Mucosa of stomach (tissue), 1 donor: ENCODE data around the gene CBX8.
"Not testable (repeated sequence)": the region's sequence is repeated elsewhere in the genome, so short reads cannot be mapped to it uniquely, and the experiment has no call there.

Experiments
- H3K27me3 ChIP-seq: one replicate; pipeline ENCODE4 v1.7.0; 2013; ENCODE audit warnings: mild to moderate bottlenecking, low read length; ENCODE audit not compliant: control insufficient read depth, insufficient read depth
- H3K36me3 ChIP-seq: one replicate; pipeline ENCODE4 v1.7.0; 2013; ENCODE audit warnings: low read length; ENCODE audit not compliant: control insufficient read depth, insufficient read depth
- H3K4me1 ChIP-seq: one replicate; pipeline ENCODE4 v1.7.0; 2013; ENCODE audit warnings: mild to moderate bottlenecking, low read length; ENCODE audit not compliant: control insufficient read depth, insufficient read depth
- H3K4me3 ChIP-seq: one replicate; pipeline ENCODE4 v1.7.0; 2013; ENCODE audit warnings: low read length
- H3K9ac ChIP-seq: one replicate; pipeline ENCODE4 v1.7.0; 2013; ENCODE audit warnings: mild to moderate bottlenecking, low read length, moderate library complexity
- H3K9me3 ChIP-seq: one replicate; pipeline ENCODE4 v1.7.0; 2013; ENCODE audit warnings: mild to moderate bottlenecking, low read length, moderate library complexity; ENCODE audit not compliant: control insufficient read depth
- donor health status: Pancreatic carcinoma.

CBX8 gene

DNA sequence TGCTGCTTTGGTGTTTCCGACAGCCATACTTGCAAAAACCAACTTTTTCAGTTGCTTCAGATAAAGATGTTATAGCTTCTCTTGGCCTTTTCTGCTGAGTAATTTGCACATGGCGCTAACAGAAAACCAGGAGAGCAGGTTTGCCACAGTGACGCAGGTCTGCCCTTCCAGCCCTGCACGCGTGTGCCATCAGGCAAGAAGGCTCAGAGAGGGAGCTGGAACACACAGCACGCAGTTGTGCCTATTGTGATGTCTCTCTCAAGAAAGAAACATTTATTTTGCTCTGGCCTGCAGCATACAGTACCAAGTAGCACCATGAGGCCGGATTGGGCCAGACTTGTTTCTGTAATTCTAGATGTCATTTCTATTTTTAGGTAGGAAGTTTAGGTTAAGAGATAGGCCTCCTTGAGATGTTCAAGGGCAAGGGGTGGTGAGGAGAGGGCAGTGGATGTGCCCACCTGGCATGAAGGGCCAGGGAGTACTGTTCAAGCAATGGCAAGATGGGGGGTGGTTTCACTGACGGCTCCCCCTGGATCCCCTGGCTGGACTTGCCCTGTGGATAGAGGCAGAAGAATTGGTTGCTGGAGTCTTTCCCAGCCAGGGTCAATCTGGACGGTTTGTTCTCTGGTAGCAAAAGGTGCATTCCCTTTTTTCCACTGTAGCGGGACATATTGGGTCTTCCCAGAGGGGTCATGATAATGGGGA, 17.1 kb downstream of the CBX8 start:
- Histone ChIP-seq H3K27me3 (peaks cover 59% of the 10 kb centered on the region), H3K4me3 (no peak overlapping the region), H3K4me1 (peaks cover 16% of the 10 kb centered on the region), H3K9ac (no peak overlapping the region), H3K9me3 (no peaks in the 10 kb centered on the region), H3K36me3 (no peaks in the 10 kb centered on the region)

DNA sequence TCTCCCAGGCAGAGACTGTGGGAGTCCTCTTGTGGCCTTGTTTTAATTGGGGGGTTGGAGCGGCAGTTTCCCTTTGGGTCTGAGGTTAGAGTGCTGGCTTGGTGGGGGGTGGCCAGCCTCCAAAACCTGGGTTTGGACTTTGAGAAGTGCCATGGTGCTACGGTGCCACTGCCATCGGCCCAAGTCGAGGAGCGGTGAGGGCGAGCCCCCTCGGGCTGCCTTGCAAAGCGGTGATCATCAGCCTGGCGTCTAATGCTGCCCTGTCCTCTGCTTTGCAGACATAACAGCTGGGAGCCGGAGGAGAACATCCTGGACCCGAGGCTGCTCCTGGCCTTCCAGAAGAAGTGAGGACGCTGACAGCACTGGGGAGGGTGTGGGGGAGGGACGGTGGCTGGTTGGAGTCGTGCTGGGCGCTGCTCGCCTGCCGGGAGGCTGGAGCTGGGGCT, 17.8 kb downstream of the CBX8 start:
- H3K4me1 ChIP-seq = peaks cover 16% of the 10 kb centered on the region
- no peaks in the 10 kb centered on the region for H3K9me3 ChIP-seq
- no peaks in the 10 kb centered on the region for H3K36me3 ChIP-seq
- H3K9ac ChIP-seq = no peak overlapping the region
- H3K4me3 ChIP-seq = no peak overlapping the region
- H3K27me3 ChIP-seq = peaks cover 63% of the 10 kb centered on the region

DNA sequence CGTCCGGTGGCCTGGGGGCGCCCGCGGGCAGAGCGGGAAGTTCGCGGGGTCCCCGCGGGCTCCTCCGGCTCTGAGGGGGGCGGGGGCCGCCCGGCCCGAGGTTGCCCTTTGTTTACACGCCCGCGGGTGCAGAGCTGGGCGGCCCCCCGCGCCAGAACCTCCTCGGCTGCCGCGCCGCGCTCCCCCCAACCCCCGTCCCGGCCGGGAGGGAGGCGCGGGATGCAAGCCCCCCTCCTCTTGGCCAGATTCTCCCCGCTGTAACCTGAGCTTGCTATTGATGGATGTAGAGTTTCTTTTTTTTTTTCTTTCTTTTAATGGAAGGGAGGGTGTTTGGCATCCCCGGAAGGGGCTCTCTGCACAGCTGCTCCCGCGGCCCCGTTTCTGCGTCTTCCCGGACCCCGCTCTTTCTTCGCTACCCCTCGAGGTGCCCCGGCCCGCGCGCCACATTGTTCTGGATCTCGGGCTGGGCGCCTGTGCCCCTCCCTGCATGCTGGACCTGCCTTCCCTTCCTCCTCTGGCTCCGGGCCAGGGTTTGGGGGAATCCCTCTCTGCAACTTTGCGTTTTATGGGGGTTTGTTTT, 18.3 kb downstream of the CBX8 start:
- Histone ChIP-seq H3K27me3 (peaks cover 66% of the 10 kb centered on the region), H3K4me1 (peaks cover 16% of the 10 kb centered on the region), H3K9ac (no peak overlapping the region), H3K36me3 (no peaks in the 10 kb centered on the region), H3K9me3 (no peaks in the 10 kb centered on the region), H3K4me3 (no peak overlapping the region)

DNA sequence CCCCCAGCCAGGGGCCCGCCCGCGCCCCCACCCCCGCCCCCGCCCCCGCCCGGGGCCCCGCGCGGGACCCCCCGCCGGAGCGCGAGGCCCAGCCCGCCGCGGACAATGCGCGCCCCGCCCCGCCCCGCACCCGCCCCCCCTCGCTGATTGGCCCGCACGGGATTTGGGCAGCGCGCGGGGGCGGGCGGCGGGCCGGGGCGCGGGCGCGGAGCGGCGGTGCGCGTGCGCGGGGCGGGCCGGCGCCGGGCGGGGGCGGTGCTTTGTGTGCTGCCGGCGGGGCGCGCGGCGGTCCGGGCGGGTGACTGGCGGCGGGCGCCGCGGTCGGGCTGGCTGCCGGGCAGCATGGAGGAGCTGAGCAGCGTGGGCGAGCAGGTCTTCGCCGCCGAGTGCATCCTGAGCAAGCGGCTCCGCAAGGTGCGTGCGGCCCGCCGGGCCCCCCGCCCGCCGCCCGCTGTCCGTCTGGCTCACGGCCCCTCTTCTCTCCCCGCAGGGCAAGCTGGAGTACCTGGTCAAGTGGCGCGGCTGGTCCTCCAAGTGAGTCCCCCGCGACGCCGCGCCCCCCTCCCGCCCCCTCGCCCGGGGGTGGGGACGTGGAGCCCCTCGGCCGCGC, 18.9 kb downstream of the CBX8 start, which contains the start of gene CBX2:
Gene CBX2 (plus strand): TSS at position 255 of the 610 bp plus-strand sequence. CDS start 88 bp downstream, at position 343.
- Histone ChIP-seq H3K9me3 (no peaks in the 10 kb centered on the region), H3K9ac (no peak within 1 kb of the TSS), H3K27me3 (peaks cover 72% of the 10 kb centered on the region)

DNA sequence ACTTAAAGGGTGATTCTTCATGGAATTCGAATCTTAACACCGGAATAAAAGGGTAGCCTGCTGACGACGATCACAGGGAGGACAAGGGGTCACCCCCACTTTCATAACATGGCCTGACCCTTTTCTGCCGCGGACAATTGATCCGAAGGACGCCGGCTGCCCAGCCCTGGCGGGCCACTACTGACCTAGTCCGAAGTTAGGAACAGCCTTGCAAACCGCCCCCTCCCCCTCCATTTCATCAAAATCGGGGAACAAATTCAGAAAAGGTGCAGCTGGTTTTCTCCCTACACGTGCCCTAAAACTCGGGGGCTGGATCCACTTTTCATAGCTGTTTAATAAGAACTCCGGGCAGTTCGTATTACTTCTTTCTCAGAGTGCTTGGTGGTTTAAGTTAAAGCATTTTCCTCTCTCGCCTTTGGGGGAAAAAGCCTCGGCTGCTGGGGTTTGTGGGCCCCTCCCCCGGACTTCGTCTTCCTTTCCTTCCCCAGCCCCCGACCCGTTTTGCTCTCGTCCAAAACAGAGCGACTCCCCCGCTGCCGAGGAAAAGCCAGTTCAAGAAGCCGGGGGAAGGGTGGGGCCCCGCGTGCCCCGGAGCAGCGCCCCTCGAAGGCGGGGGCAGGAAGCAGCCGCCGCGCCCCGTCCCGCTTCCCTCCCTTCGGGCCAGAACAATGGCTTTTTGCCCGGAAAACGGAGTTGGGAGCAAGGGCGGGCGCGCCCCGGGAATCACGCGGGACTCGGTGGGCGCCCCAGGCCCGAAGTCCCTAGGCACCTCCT, 19.6 kb downstream of the CBX8 start:
- H3K4me3 ChIP-seq = no peak overlapping the region
- no peaks in the 10 kb centered on the region for H3K36me3 ChIP-seq
- H3K9ac ChIP-seq = no peak overlapping the region
- H3K4me1 ChIP-seq = peaks cover 16% of the 10 kb centered on the region
- H3K27me3 ChIP-seq = peaks cover 74% of the 10 kb centered on the region
- H3K9me3 ChIP-seq = no peaks in the 10 kb centered on the region

More for the DNA sequence above, 18.9 kb downstream of the CBX8 start, which contains the start of gene CBX2:
- H3K4me1 ChIP-seq = peaks cover 16% of the 10 kb centered on the region
- no peak within 1 kb of the TSS for H3K4me3 ChIP-seq
- no peaks in the 10 kb centered on the region for H3K36me3 ChIP-seq

DNA sequence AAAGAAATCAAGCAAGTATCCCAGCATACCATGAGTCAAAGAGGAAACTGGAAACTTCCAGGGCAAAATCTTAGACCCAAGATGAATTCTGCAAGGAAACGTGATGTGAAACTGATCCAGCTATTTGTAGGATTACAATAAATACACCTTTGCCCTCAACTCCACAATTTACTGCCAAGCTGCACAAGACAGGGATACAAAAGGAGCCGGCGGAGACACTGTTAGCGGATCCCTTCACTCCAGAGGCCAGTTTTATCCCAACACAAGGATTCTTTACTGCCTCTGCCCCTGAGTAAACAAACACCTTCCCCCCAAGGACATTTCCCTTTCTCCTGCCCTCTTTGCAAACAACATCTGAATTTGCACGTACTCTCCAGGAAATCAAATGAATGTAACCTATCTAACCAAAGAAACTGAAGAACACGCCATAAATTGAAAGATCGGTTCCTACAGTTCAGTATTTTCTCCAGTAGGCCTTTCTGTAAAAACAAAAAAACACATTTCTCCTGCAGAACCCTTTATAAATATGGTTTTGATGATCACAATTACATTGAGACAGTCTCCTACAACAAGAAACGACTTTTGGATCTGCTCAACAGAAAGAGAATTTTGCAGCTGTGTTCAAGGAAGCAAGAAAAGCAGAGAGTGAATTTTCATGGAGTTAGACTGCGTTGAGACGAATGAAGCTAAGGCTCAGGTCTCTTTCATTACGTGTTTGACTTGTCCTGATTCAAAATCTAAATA, 20.3 kb downstream of the CBX8 start:
- H3K36me3 ChIP-seq = no peaks in the 10 kb centered on the region
- H3K4me3 ChIP-seq = no peak overlapping the region
- H3K27me3 ChIP-seq = peaks cover 74% of the 10 kb centered on the region
- H3K4me1 ChIP-seq = peaks cover 16% of the 10 kb centered on the region
- no peaks in the 10 kb centered on the region for H3K9me3 ChIP-seq
- H3K9ac ChIP-seq = no peak overlapping the region

DNA sequence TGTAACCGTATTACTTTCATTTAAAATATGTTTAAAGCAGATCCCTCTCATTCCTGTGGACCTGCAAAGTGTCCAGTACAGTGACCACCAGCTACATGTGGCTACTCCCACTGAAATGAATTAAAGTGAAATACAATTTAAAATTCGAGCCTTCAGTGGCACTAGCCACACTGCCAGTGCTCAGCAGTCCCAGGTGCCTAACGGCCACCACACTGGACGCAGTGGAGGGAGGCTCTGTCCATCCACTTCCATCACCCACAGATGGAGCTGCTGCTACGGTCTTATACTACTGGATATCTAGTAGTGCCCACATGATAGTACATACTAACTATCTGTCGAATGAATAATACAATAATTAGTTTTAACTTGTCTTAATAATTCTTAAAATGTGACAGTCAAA, 21.2 kb downstream of the CBX8 start:
- no peaks in the 10 kb centered on the region for H3K9me3 ChIP-seq

DNA sequence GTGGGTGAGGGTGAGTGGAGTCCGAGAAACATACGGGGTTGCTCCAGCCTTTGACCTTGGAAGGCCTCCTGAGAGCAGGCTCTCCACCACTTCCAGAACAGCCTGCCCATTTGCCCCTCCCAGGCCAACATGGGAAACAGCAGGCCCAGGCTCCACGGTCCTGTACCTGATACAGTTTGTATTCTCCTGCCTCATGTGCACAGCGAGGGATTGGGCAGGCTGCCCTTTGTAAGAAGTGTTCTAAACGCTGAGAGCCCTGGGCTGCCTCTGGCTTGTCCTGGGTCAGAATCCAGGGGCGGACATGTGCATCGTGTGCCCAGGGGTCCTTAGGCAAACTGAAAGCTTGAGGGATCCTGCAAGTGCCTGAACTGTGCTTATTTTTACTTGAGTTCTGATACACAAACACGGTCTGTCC, 22.3 kb downstream of the CBX8 start:
- no peak overlapping the region for H3K9ac ChIP-seq
- no peak overlapping the region for H3K4me3 ChIP-seq
- peaks cover 16% of the 10 kb centered on the region for H3K4me1 ChIP-seq
- no peaks in the 10 kb centered on the region for H3K36me3 ChIP-seq
- H3K27me3 ChIP-seq = peaks cover 78% of the 10 kb centered on the region
- H3K9me3 ChIP-seq = no peaks in the 10 kb centered on the region

More for the DNA sequence above, 21.2 kb downstream of the CBX8 start:
- H3K36me3 ChIP-seq = no peaks in the 10 kb centered on the region
- no peak overlapping the region for H3K9ac ChIP-seq
- peaks cover 77% of the 10 kb centered on the region for H3K27me3 ChIP-seq
- H3K4me1 ChIP-seq = peaks cover 16% of the 10 kb centered on the region
- H3K4me3 ChIP-seq = no peak overlapping the region

DNA sequence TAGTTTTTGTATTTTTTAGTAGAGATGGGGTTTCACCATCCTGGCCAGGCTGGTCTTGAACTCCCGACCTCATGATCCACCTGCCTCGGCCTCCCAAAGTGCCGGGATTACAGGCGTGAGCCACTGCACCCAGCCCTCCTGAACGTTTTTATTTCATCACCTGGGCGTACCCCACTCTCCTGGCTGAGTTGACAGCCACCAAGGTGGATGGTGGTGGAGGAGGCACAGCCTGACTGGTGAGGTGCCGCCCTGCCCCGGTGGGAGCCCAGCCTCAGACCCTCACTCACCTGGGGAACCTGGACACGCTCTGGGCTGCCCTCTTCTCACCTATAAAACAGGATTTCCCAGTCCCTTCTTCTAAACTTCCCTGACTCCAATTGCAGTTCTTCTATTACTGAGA, 24.2 kb downstream of the CBX8 start:
- not testable (repeated sequence) for H3K9me3 ChIP-seq, H3K4me1 ChIP-seq, H3K36me3 ChIP-seq, H3K4me3 ChIP-seq, H3K9ac ChIP-seq
- peaks cover 71% of the 10 kb centered on the region for H3K27me3 ChIP-seq

DNA sequence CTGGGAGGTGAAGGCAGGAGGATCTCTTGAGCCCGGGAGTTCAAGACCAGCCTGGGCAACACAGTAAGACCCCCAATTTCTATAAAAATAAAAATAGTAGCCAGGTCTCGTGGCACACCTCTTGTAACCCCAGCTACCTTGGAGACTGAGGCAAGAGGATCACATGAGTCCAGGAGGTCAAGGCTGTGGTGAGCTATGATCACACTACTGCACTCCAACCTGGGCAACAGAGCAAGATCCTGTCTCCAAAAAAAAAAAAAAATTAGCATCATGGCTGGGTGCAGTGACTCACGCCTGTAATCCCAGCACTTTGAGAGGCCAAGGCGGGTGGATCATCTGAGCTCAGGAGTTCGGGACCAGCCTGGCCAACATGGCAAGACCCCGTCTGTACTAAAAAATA, 25.6 kb downstream of the CBX8 start:
- H3K27me3 ChIP-seq = peaks cover 58% of the 10 kb centered on the region
- H3K4me3 ChIP-seq = no peak overlapping the region
- no peaks in the 10 kb centered on the region for H3K9me3 ChIP-seq
- H3K36me3 ChIP-seq = no peaks in the 10 kb centered on the region
- H3K4me1 ChIP-seq = no peaks in the 10 kb centered on the region
- H3K9ac ChIP-seq = no peak overlapping the region
